22Rv1 (cell line): Measurements from ENCODE around the gene KRT79.

Experiments
- CTCF ChIP-seq: fragments of 450-650 bp; IDR thresholded peaks from 2 replicates; pipeline ENCODE4 v1.5.1; 2017; ENCODE audit warnings: mild to moderate bottlenecking
- ZFX ChIP-seq: fragments of 450-650 bp; IDR thresholded peaks from 2 replicates; pipeline ENCODE4 v1.6.1; 2017; ENCODE audit warnings: antibody characterized with exemption, borderline replicate concordance

GRCh38 chr12:52813203-52813819 lies 20.8 kb downstream of the KRT79 start:
- no peak for TF ChIP-seq CTCF
- TF ChIP-seq ZFX: no peak
